ENCODE measurements around the gene AXIN1.

- TF ChIP-seq, protein P1, sequence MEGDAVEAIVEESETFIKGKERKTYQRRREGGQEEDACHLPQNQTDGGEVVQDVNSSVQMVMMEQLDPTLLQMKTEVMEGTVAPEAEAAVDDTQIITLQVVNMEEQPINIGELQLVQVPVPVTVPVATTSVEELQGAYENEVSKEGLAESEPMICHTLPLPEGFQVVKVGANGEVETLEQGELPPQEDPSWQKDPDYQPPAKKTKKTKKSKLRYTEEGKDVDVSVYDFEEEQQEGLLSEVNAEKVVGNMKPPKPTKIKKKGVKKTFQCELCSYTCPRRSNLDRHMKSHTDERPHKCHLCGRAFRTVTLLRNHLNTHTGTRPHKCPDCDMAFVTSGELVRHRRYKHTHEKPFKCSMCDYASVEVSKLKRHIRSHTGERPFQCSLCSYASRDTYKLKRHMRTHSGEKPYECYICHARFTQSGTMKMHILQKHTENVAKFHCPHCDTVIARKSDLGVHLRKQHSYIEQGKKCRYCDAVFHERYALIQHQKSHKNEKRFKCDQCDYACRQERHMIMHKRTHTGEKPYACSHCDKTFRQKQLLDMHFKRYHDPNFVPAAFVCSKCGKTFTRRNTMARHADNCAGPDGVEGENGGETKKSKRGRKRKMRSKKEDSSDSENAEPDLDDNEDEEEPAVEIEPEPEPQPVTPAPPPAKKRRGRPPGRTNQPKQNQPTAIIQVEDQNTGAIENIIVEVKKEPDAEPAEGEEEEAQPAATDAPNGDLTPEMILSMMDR (IDR thresholded peaks at IDR 0.05 in 2 of 3, conservative IDR thresholded peaks at IDR 0.05 in 1 of 3; ENCODE audit: insufficient read depth in 2 of 3, low read depth in 1 of 3, low read length in 3 of 3) = no peak
- TF ChIP-seq YY1 (IDR thresholded peaks at IDR 0.05; ENCODE audit: borderline replicate concordance in 1 of 3, control insufficient read depth in 1 of 3, extremely low read depth in 1 of 3, insufficient read depth in 3 of 3, insufficient read length in 1 of 3, insufficient replicate concordance in 2 of 3, low read depth in 1 of 3, low read length in 2 of 3) (no peak), ELK3 (CRISPR knock-in tag; IDR thresholded peaks at IDR 0.05) (no peak), ZFP36 (IDR thresholded peaks at IDR 0.05; ENCODE audit: low read depth, low read length, partially characterized antibody) (no peak), SREBF2 (CRISPR knock-in tag; IDR thresholded peaks at IDR 0.05) (no peak), PTTG1 (tag; IDR thresholded peaks at IDR 0.05; ENCODE audit: low read depth) (no peak), POLR2A (conservative IDR thresholded peaks at IDR 0.05) (no peak)
Measured at GRCh38 chr16:263182-263774, 89.2 kb downstream of the AXIN1 start.

Data from K562 (cell line).